Superior temporal gyrus (tissue), 1 donor: ENCODE measurements around the gene REG3G.
"Not testable (repeated sequence)": the region's sequence is repeated elsewhere in the genome, so short reads cannot be mapped to it uniquely, and the experiment has no call there.

ENCODE experiments used
- DNase-seq: peaks from one replicate; pipeline ENCODE4 v3.0.0-alpha.2; 2016; ENCODE audit errors: extremely low spot score

The REG3G gene

DNA sequence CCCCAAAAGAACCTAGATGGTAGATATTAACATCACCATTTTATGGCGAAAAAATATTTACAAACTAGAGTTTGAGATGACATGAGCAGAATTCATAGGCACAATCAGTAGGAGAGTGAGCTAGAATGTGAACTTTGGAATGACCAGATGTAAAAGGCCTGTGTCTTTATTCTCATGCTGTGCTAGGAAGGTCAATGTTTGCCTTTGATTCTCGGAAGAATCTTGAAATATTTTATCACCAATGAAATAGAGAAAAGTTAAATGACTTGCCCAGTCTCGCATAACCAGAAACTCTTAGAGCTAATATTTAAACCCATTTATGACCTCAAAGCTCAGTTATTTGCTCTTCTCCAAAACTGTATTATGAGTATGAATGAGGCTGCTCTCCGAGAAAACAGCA, 9.2 kb upstream of the REG3G start:
- no peak for DNase-seq

GRCh38 chr2:79026061-79026460, 559 bp downstream of the REG3G start:
- no peak for DNase-seq

- DNase-seq = no peak
Observed at GRCh38 chr2:79039944-79040343, 14.4 kb downstream of the REG3G start.

DNA sequence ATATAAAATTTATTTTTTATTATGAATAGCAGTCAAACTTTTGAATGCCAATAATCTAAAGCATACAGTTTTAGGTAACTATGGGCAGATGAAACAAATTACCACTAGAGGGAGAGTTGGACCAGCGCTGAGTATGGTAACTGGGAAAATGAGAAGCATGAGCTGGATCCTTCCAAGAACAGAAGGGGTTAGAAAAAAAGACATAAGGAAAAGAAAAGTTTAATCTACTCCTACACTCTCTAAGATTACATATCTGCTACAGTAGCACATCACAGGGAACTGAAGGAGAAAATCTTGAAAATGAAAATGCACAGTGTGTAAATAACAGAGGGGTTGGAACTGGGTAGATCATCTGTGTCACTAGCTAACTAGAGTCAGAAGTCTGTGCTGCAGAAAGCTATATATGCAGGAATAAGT, 15.5 kb downstream of the REG3G start:
- DNase-seq = peak; percentile 71

DNA sequence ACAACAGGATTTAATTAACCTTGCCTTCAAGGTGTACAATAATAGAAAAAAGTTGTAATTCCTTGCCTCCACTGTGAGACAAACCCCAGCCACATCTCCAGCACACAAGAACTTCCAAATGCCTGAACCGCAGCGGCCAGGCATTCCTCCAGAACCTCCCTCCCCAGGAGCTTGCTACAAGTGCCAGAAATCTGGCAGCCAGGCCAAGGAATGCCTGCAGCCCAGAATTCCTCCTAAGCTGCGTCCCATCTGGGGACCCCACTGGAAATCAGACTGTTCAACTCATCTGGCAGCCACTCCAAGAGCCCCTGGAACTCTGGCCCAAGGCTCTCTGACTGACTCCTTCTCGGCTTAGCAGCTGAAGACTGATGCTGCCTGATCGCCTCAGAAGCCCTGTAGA, 28.0 kb downstream of the REG3G start:
- DNase-seq = not testable (repeated sequence)

- DNase-seq = not testable (repeated sequence)
Observed at GRCh38 chr2:79054769-79055168, 29.3 kb downstream of the REG3G start.

DNA sequence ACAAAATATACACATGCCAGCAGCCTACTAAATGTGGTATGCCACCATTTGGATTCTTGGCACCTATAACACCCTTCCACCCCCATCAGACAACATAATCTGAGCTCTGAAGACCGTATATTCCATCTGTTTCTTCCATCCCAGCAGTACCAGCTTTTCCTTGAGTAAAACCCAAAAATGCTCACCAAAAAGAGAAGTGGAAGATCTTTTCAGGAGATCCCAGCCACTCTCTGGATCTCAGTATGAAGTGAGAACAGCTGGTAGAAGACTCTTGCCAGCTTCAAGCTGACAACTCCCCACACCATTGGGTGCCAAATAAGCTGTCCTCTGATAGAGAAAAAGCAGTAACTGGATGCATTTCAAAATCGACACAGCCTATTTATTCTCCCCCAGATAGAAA, 39.7 kb downstream of the REG3G start:
- DNase-seq = peak; percentile 68

DNA sequence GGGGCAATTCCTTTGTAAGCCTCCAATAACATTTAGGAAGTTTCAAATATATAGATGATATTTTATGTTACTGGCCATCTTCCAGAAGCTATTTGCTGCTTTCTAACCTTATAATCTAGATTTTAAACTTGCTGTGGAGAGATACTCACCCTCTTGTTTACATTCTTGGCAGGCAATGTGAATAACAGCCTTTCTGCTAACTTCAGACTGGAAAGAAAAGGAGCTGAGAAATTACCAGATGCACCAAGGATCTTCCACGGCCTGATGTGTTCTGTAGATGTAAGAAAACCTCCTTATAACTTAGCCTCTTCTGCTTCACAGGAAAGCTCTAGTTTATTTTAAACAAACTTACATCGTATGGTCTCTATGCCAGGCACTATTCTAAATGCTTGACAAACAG, 45.6 kb downstream of the REG3G start:
- no peak for DNase-seq
